Activated CD4-positive, alpha-beta T cell treated with anti-CD3 and anti-CD28 coated beads for 36 hours (primary cell): ENCODE measurements around the gene SEZ6L. TPM values are rescaled to one million over a fixed set of nuclear protein-coding genes. Genes with fewer than 3 reads are reported as not detected.

Source experiments
- ATAC-seq: fragments of 200-7000 bp; cut with Tn5 transposase; one replicate; pipeline ENCODE4 v1.10.0; 2021; ENCODE audit warnings: mild to moderate bottlenecking, moderate library complexity
- CTCF ChIA-PET: fragments of 350-600 bp; sonication (Branson Sonifier 250); formaldehyde crosslinking; loops from one replicate; lab custom pipeline; 2021; ENCODE audit warnings: antibody characterized with exemption; lab: Charles Lee
- POLR2A ChIA-PET: fragments of 350-600 bp; sonication (Branson Sonifier 250); formaldehyde crosslinking; loops from one replicate; lab custom pipeline; 2021; ENCODE audit warnings: antibody characterized with exemption, inconsistent platforms; lab: Charles Lee
- DNase-seq: peaks from one replicate; pipeline ENCODE4 v3.0.0-alpha.2; 2020
- H3K27ac Mint-ChIP-seq: one replicate; pipeline ENCODE4 v1.8.0; 2021; ENCODE audit warnings: mixed read lengths
- H3K27me3 Mint-ChIP-seq: one replicate; pipeline ENCODE4 v1.8.0; 2021; ENCODE audit warnings: mixed read lengths
- H3K36me3 Mint-ChIP-seq: one replicate; pipeline ENCODE4 v1.8.0; 2021; ENCODE audit warnings: low read depth, mixed read lengths
- H3K4me1 Mint-ChIP-seq: one replicate; pipeline ENCODE4 v1.8.0; 2021; ENCODE audit warnings: mixed read lengths
- H3K4me3 Mint-ChIP-seq: one replicate; pipeline ENCODE4 v1.8.0; 2021; ENCODE audit warnings: mild to moderate bottlenecking, moderate library complexity, mixed read lengths
- H3K9me3 Mint-ChIP-seq: one replicate; pipeline ENCODE4 v1.8.0; 2021; ENCODE audit warnings: low read depth, mixed read lengths
- intact Hi-C, 2 experiments: fragments of 100-400 bp; cut with DNase I in 1 of 2; cut with micrococcal nuclease in 1 of 2; formaldehyde crosslinking; loops; one replicate each; pipeline versions ENCODE4 v1.14.2 to v1.15.1; 2022 to 2024; cut with DNase I, micrococcal nuclease
- total RNA-seq, 2 experiments: library from RNA; stranded (reverse); gene quantifications; one replicate each; pipeline ENCODE4 v1.2.3, GENCODE V29; 2021

The SEZ6L gene
- total RNA-seq, 2 experiments from 2014 or later, result not detected

DNA sequence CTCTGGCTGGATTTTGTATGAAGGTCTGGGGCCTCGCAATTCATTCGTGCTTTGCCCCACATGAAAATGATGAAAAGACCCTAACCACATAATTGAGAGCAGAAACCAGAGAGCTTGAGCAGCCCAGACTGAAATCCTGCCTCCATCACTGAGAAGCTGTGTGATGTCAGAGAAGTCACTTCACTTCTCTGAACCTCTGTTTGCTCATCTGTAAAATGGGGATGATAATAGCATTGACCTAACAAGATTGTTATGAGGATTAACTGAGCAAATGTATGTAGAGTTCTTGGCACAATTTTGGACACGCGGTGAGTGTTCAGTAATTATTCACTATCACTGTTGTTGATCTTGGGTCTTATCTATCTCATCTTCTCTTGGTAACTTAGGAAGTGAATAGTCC, 203.6 kb downstream of the SEZ6L start:
- Mint-ChIP-seq H3K27ac (no peak overlapping the region), H3K27me3 (peaks cover 32% of the 10 kb centered on the region), H3K9me3 (no peaks in the 10 kb centered on the region), H3K36me3 (no peaks in the 10 kb centered on the region), H3K4me1 (peaks cover 7% of the 10 kb centered on the region), H3K4me3 (no peak overlapping the region)
- ATAC-seq, result no peak
- intact Hi-C loops, result no loop called here
- ChIA-PET CTCF (no interaction called here), POLR2A (no interaction called here)
- no peak for DNase-seq

- ATAC-seq (no peak), DNase-seq (no peak)
- peaks cover 7% of the 10 kb centered on the region for H3K4me1 Mint-ChIP-seq
- no peaks in the 10 kb centered on the region for H3K36me3 Mint-ChIP-seq
- intact Hi-C loops, result no loop called here
- CTCF ChIA-PET, result interaction anchor here (0.6 to 2.0 kb wide), 7 partner anchors 8 to 516 kb away, joined by 3 to 9 read pairs (median 3); no protein-coding TSS in a partner anchor
- H3K27ac Mint-ChIP-seq, result no peak overlapping the region
- H3K4me3 Mint-ChIP-seq, result no peak overlapping the region
- peaks cover 2% of the 10 kb centered on the region for H3K9me3 Mint-ChIP-seq
- POLR2A ChIA-PET, result no interaction called here
- peaks cover 34% of the 10 kb centered on the region for H3K27me3 Mint-ChIP-seq
Measured at GRCh38 chr22:26374391-26375026, 205.2 kb downstream of the SEZ6L start.

GRCh38 chr22:26377170-26377830, 208.0 kb downstream of the SEZ6L start:
- H3K27me3 Mint-ChIP-seq, result peaks cover 40% of the 10 kb centered on the region
- no peak for ATAC-seq
- H3K4me3 Mint-ChIP-seq, result no peak overlapping the region
- DNase-seq, result peak; percentile 9
- intact Hi-C loops, result no loop called here
- ChIA-PET CTCF (interaction anchor here (0.6 to 1.6 kb wide), 5 partner anchors 10 to 85 kb away, joined by 3 to 14 read pairs (median 3); no protein-coding TSS in a partner anchor), POLR2A (no interaction called here)
- peaks cover 2% of the 10 kb centered on the region for H3K9me3 Mint-ChIP-seq
- no peak overlapping the region for H3K27ac Mint-ChIP-seq
- H3K36me3 Mint-ChIP-seq, result no peaks in the 10 kb centered on the region
- peaks cover 7% of the 10 kb centered on the region for H3K4me1 Mint-ChIP-seq

GRCh38 chr22:26380072-26380830, 211.0 kb downstream of the SEZ6L start:
- CTCF ChIA-PET, result interaction anchor here (0.6 to 1.6 kb wide), 2 partner anchors 13 to 351 kb away, joined by 3 to 7 read pairs; no protein-coding TSS in a partner anchor
- H3K36me3 Mint-ChIP-seq, result no peaks in the 10 kb centered on the region

DNA sequence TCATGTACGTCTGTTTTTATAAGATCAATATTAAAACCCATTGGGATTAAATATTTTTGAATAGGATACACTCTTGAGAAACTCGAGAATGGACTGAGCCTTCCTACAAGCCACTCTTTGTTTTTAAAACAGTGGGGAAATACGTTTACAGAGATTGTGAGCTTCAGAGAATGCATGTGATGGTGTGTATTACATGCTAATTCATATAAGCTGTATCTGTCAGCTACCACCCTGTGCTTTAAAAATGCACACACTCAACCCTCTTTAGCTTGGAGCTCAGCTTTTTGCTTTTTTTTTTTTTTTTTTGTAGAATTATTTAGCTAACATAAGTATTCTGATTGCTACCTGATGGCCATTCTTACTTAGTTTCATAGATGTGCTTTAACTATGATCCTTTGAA, 213.5 kb downstream of the SEZ6L start:
- DNase-seq (no peak), ATAC-seq (no peak)
- H3K27ac Mint-ChIP-seq, result no peak overlapping the region
- intact Hi-C loops, result no loop called here
- H3K36me3 Mint-ChIP-seq, result no peaks in the 10 kb centered on the region
- POLR2A ChIA-PET, result no interaction called here
- CTCF ChIA-PET, result interaction anchor here (0.6 to 1.2 kb wide), 5 partner anchors 15 to 413 kb away, joined by 3 to 4 read pairs (median 3); no protein-coding TSS in a partner anchor
- H3K9me3 Mint-ChIP-seq, result peaks cover 2% of the 10 kb centered on the region
- H3K27me3 Mint-ChIP-seq, result peaks cover 38% of the 10 kb centered on the region
- H3K4me1 Mint-ChIP-seq, result no peaks in the 10 kb centered on the region
- no peak overlapping the region for H3K4me3 Mint-ChIP-seq

More at GRCh38 chr22:26380072-26380830, 211.0 kb downstream of the SEZ6L start:
- no peak for ATAC-seq
- POLR2A ChIA-PET, result no interaction called here
- Mint-ChIP-seq H3K27ac (no peak overlapping the region), H3K4me1 (peaks cover 7% of the 10 kb centered on the region), H3K27me3 (peaks cover 41% of the 10 kb centered on the region), H3K4me3 (no peak overlapping the region), H3K9me3 (peaks cover 2% of the 10 kb centered on the region)
- intact Hi-C loops, result no loop called here
- no peak for DNase-seq

DNA sequence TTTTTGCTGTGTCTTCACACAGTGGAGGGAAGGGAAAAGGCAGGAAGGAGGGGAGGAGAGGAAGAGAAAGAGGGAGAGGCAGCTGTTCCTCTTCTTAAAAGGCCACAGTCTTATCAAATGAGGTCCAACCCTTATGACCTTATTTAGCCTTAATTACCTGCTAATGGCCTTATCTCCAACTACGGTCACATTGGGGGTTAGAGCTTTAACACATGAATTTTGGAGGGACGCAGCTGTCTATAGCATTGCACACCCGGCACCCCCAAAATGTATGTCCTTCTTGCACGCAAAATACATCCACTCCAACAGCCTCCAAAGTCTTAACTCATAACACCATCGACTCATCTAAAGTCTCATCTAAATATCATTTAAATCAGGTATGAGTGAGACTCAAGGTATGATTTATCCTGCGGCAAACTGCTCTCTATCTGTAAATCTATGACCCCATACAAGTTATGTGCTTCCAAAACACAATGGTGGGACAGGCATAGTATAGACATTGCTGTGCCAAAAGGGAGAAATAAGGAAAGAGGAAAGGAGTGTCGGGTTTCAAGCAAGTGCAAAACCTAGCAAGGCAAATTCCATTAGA, 214.8 kb downstream of the SEZ6L start:
- ATAC-seq (no peak), DNase-seq (no peak)
- POLR2A ChIA-PET, result no interaction called here
- CTCF ChIA-PET, result interaction anchor here (0.6 to 1.1 kb wide), 5 partner anchors 9 to 295 kb away, joined by 3 to 4 read pairs (median 3); no protein-coding TSS in a partner anchor
- Mint-ChIP-seq H3K36me3 (no peaks in the 10 kb centered on the region), H3K4me1 (no peaks in the 10 kb centered on the region), H3K9me3 (peaks cover 2% of the 10 kb centered on the region), H3K4me3 (no peak overlapping the region), H3K27me3 (peaks cover 36% of the 10 kb centered on the region), H3K27ac (no peak overlapping the region)
- intact Hi-C loops, result no loop called here

DNA sequence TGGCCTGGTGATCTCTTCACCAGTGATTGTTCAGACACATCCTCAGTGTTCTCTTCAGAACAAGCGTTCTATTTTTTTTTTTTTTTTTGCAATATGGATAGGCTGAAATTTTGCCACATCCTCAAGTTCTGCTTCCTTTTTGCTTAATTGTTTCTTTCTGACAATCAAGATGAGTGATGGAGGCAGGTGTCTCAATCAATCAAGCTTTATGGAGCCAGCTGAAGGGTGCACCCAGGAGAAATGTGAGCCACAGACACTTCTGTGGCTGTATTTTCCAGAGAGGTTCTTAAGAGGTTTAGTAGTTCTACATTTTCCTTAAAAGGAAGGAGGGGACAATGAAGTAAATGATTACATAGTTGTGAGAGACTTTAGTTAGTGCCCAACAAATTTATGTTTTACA, 215.9 kb downstream of the SEZ6L start:
- intact Hi-C loops, result no loop called here
- Mint-ChIP-seq H3K27me3 (peaks cover 32% of the 10 kb centered on the region), H3K27ac (no peak overlapping the region), H3K4me1 (no peaks in the 10 kb centered on the region), H3K36me3 (no peaks in the 10 kb centered on the region), H3K4me3 (no peak overlapping the region), H3K9me3 (no peaks in the 10 kb centered on the region)
- ChIA-PET POLR2A (no interaction called here), CTCF (interaction anchor here (0.7 to 1.1 kb wide), 2 partner anchors 10 to 76 kb away, joined by 3 to 5 read pairs; no protein-coding TSS in a partner anchor)
- ATAC-seq (no peak), DNase-seq (no peak)

DNA sequence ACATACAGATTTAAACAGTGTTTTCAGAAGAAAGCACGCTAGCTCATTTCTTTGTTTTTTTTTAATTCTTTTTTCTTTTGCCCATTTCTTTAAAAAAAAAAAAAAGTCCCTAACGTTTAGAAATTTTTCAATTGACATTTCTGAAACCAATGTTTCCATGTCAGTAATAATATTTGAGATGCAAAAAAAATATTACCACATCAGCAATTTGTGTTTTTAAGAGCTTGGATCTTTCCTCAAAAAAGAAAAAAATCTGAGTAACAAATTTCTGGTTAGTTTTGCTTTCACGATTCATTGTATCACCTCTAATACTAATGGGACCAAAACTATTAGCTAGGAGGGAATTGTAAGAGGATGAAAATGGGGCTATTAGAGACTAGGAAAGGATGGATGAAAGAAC, 219.9 kb downstream of the SEZ6L start:
- intact Hi-C loops, result no loop called here
- Mint-ChIP-seq H3K27me3 (peaks cover 20% of the 10 kb centered on the region), H3K4me1 (no peaks in the 10 kb centered on the region), H3K9me3 (no peaks in the 10 kb centered on the region), H3K36me3 (no peaks in the 10 kb centered on the region), H3K27ac (no peak overlapping the region), H3K4me3 (no peak overlapping the region)
- POLR2A ChIA-PET, result interaction anchor here (0.7 kb wide), 1 partner anchor 1417 kb away, joined by 4 read pairs; no protein-coding TSS in a partner anchor
- CTCF ChIA-PET, result interaction anchor here (0.6 to 1.0 kb wide), 6 partner anchors 13 to 306 kb away, joined by 3 to 4 read pairs (median 3); no protein-coding TSS in a partner anchor
- DNase-seq (no peak), ATAC-seq (no peak)

GRCh38 chr22:26391091-26391490, 221.8 kb downstream of the SEZ6L start:
- ChIA-PET POLR2A (no interaction called here), CTCF (interaction anchor here (1.6 kb wide), 1 partner anchor 24 kb away, joined by 10 read pairs; no protein-coding TSS in a partner anchor)
- no peak overlapping the region for H3K27ac Mint-ChIP-seq
- ATAC-seq, result no peak
- peaks cover 12% of the 10 kb centered on the region for H3K27me3 Mint-ChIP-seq
- DNase-seq, result no peak
- no peaks in the 10 kb centered on the region for H3K36me3 Mint-ChIP-seq
- intact Hi-C loops, result no loop called here
- no peaks in the 10 kb centered on the region for H3K4me1 Mint-ChIP-seq
- no peak overlapping the region for H3K4me3 Mint-ChIP-seq
- H3K9me3 Mint-ChIP-seq, result no peaks in the 10 kb centered on the region

GRCh38 chr22:26391623-26392022, 222.4 kb downstream of the SEZ6L start:
- ChIA-PET POLR2A (no interaction called here), CTCF (interaction anchor here (0.7 to 1.6 kb wide), 5 partner anchors 25 to 1480 kb away, joined by 3 to 10 read pairs (median 3); no protein-coding TSS in a partner anchor)
- H3K27ac Mint-ChIP-seq, result no peak overlapping the region
- peaks cover 10% of the 10 kb centered on the region for H3K27me3 Mint-ChIP-seq
- intact Hi-C loops, result no loop called here
- no peak overlapping the region for H3K4me3 Mint-ChIP-seq
- no peaks in the 10 kb centered on the region for H3K9me3 Mint-ChIP-seq
- H3K36me3 Mint-ChIP-seq, result no peaks in the 10 kb centered on the region
- DNase-seq, result no peak
- H3K4me1 Mint-ChIP-seq, result no peaks in the 10 kb centered on the region
- ATAC-seq, result no peak

DNA sequence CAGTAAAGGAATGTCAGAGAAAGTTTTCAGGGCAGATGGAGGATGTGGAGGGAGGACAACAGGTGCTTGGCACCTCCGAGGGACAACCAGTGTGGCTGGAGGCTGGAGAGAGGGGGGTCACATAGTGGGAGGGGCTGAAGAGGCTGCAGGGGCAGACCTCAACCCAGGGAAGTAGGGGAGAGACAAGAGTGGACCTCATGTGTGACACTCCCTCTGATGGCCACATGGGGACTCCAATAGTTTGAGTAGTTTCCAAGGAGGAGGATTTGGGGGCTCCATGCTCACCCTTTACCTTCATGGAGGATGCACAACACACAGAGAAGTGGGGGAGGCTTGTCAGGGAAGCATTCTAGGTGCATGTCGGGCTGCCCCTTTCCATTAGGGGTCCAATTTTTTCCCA, 224.7 kb downstream of the SEZ6L start:
- H3K27me3 Mint-ChIP-seq, result peaks cover 5% of the 10 kb centered on the region
- no peaks in the 10 kb centered on the region for H3K4me1 Mint-ChIP-seq
- ChIA-PET CTCF (no interaction called here), POLR2A (no interaction called here)
- ATAC-seq, result no peak
- H3K27ac Mint-ChIP-seq, result no peak overlapping the region
- no peaks in the 10 kb centered on the region for H3K36me3 Mint-ChIP-seq
- H3K4me3 Mint-ChIP-seq, result no peak overlapping the region
- H3K9me3 Mint-ChIP-seq, result no peaks in the 10 kb centered on the region
- no peak for DNase-seq
- intact Hi-C loops, result no loop called here
